K562 (cell line): ENCODE measurements around the gene RAB26.
"Not testable (repeated sequence)": the region's sequence is repeated elsewhere in the genome, so short reads cannot be mapped to it uniquely, and the experiment has no call there.

ENCODE experiments used
- ARHGAP35 ChIP-seq: fragments of 450-650 bp; IDR thresholded peaks from 2 replicates; pipeline ENCODE4 v1.6.1; 2018; ENCODE audit not compliant: partially characterized antibody
- BHLHE40 ChIP-seq: IDR thresholded peaks from 2 replicates; pipeline ENCODE4 v1.6.1; 2011; ENCODE audit warnings: low read length, improper control_type of control experiment
- NFRKB ChIP-seq: fragments of 450-650 bp; IDR thresholded peaks from 2 replicates; pipeline ENCODE4 v1.6.1; 2016; ENCODE audit warnings: low read depth
- POLR2A ChIP-seq: fragments of 450-650 bp; conservative IDR thresholded peaks from 2 replicates; pipeline ENCODE4 v1.6.1; 2016
- SRF ChIP-seq, 2 experiments: fragments of 250-450, 450-650 bp in 1 of 2; sonication (Bioruptor Pico) in 1 of 2; sonication (generic) in 1 of 2; formaldehyde crosslinking; IDR thresholded peaks; 2 replicates each; pipeline versions ENCODE4 v1.5.0 to v1.5.1; 2020 to 2022; ENCODE audit warnings: mild to moderate bottlenecking in 1 of 2, missing genetic modification reagents in 1 of 2
- TBP ChIP-seq: optimal IDR thresholded peaks from 2 replicates; pipeline ENCODE3; 2011; ENCODE audit warnings: low read depth, low read length, improper control_type of control experiment
- TF ChIP-seq, protein P1 (sequence below): fragments of 200-600 bp; sonication (generic); IDR thresholded peaks from one replicate; pipeline ENCODE4 v1.6.1; 2012; ENCODE audit warnings: mild to moderate bottlenecking, low read depth, low read length, inconsistent platforms
- TF ChIP-seq, protein P2 (sequence below), 3 experiments: IDR thresholded peaks in 2 of 3; conservative IDR thresholded peaks in 1 of 3; 2 replicates each; pipeline ENCODE4 v1.5.1; 2011 to 2012; ENCODE audit warnings: low read length in 3 of 3, mild to moderate bottlenecking in 3 of 3, control low read depth in 2 of 3, improper control_type of control experiment in 1 of 3, inconsistent platforms in 1 of 3, low read depth in 1 of 3, mixed read lengths in 1 of 3, moderate library complexity in 1 of 3; ENCODE audit not compliant: insufficient read depth in 2 of 3
- TF ChIP-seq, protein P3 (sequence below): fragments of 450-650 bp; IDR thresholded peaks from 2 replicates; pipeline ENCODE4 v1.6.1; 2017; ENCODE audit warnings: mild to moderate bottlenecking, moderate library complexity
- TF ChIP-seq, protein P4 (sequence below): fragments of 450-650 bp; IDR thresholded peaks from 2 replicates; pipeline ENCODE4 v1.6.1; 2016; ENCODE audit warnings: low read depth, mild to moderate bottlenecking, moderate library complexity

DNA sequence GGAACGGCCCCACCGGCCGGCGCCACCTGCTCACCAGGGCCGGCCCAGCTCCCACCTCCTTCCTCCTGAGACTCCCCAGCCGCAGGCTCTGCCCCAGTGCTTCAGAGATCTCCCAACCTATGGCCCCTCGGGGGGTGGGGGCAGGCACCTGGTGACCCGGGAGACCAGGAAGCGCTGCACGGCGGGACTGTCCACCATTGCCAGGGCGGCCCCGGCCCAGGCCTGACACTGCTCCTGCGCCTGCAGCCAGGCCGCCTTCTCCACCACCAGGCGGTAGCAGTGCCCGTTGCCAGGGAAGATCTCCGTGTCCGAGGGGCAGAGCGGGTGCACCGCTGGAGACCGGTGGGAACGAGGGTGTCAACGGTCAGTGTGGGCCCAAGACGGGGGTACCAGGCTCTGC lies 31.1 kb upstream of the RAB26 start:
- TF ChIP-seq, protein P1, sequence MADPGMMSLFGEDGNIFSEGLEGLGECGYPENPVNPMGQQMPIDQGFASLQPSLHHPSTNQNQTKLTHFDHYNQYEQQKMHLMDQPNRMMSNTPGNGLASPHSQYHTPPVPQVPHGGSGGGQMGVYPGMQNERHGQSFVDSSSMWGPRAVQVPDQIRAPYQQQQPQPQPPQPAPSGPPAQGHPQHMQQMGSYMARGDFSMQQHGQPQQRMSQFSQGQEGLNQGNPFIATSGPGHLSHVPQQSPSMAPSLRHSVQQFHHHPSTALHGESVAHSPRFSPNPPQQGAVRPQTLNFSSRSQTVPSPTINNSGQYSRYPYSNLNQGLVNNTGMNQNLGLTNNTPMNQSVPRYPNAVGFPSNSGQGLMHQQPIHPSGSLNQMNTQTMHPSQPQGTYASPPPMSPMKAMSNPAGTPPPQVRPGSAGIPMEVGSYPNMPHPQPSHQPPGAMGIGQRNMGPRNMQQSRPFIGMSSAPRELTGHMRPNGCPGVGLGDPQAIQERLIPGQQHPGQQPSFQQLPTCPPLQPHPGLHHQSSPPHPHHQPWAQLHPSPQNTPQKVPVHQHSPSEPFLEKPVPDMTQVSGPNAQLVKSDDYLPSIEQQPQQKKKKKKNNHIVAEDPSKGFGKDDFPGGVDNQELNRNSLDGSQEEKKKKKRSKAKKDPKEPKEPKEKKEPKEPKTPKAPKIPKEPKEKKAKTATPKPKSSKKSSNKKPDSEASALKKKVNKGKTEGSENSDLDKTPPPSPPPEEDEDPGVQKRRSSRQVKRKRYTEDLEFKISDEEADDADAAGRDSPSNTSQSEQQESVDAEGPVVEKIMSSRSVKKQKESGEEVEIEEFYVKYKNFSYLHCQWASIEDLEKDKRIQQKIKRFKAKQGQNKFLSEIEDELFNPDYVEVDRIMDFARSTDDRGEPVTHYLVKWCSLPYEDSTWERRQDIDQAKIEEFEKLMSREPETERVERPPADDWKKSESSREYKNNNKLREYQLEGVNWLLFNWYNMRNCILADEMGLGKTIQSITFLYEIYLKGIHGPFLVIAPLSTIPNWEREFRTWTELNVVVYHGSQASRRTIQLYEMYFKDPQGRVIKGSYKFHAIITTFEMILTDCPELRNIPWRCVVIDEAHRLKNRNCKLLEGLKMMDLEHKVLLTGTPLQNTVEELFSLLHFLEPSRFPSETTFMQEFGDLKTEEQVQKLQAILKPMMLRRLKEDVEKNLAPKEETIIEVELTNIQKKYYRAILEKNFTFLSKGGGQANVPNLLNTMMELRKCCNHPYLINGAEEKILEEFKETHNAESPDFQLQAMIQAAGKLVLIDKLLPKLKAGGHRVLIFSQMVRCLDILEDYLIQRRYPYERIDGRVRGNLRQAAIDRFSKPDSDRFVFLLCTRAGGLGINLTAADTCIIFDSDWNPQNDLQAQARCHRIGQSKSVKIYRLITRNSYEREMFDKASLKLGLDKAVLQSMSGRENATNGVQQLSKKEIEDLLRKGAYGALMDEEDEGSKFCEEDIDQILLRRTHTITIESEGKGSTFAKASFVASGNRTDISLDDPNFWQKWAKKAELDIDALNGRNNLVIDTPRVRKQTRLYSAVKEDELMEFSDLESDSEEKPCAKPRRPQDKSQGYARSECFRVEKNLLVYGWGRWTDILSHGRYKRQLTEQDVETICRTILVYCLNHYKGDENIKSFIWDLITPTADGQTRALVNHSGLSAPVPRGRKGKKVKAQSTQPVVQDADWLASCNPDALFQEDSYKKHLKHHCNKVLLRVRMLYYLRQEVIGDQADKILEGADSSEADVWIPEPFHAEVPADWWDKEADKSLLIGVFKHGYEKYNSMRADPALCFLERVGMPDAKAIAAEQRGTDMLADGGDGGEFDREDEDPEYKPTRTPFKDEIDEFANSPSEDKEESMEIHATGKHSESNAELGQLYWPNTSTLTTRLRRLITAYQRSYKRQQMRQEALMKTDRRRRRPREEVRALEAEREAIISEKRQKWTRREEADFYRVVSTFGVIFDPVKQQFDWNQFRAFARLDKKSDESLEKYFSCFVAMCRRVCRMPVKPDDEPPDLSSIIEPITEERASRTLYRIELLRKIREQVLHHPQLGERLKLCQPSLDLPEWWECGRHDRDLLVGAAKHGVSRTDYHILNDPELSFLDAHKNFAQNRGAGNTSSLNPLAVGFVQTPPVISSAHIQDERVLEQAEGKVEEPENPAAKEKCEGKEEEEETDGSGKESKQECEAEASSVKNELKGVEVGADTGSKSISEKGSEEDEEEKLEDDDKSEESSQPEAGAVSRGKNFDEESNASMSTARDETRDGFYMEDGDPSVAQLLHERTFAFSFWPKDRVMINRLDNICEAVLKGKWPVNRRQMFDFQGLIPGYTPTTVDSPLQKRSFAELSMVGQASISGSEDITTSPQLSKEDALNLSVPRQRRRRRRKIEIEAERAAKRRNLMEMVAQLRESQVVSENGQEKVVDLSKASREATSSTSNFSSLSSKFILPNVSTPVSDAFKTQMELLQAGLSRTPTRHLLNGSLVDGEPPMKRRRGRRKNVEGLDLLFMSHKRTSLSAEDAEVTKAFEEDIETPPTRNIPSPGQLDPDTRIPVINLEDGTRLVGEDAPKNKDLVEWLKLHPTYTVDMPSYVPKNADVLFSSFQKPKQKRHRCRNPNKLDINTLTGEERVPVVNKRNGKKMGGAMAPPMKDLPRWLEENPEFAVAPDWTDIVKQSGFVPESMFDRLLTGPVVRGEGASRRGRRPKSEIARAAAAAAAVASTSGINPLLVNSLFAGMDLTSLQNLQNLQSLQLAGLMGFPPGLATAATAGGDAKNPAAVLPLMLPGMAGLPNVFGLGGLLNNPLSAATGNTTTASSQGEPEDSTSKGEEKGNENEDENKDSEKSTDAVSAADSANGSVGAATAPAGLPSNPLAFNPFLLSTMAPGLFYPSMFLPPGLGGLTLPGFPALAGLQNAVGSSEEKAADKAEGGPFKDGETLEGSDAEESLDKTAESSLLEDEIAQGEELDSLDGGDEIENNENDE, result not testable (repeated sequence)
- not testable (repeated sequence) for TF ChIP-seq POLR2A; ARHGAP35; SRF (CRISPR knock-in tag; IDR thresholded peaks at IDR 0.05); TBP; BHLHE40; NFRKB
- TF ChIP-seq, protein P2, sequence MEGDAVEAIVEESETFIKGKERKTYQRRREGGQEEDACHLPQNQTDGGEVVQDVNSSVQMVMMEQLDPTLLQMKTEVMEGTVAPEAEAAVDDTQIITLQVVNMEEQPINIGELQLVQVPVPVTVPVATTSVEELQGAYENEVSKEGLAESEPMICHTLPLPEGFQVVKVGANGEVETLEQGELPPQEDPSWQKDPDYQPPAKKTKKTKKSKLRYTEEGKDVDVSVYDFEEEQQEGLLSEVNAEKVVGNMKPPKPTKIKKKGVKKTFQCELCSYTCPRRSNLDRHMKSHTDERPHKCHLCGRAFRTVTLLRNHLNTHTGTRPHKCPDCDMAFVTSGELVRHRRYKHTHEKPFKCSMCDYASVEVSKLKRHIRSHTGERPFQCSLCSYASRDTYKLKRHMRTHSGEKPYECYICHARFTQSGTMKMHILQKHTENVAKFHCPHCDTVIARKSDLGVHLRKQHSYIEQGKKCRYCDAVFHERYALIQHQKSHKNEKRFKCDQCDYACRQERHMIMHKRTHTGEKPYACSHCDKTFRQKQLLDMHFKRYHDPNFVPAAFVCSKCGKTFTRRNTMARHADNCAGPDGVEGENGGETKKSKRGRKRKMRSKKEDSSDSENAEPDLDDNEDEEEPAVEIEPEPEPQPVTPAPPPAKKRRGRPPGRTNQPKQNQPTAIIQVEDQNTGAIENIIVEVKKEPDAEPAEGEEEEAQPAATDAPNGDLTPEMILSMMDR (IDR thresholded peaks at IDR 0.05 in 2 of 3, conservative IDR thresholded peaks at IDR 0.05 in 1 of 3; ENCODE audit: insufficient read depth in 2 of 3, low read depth in 1 of 3, low read length in 3 of 3), result not testable (repeated sequence)
- TF ChIP-seq, protein P3, sequence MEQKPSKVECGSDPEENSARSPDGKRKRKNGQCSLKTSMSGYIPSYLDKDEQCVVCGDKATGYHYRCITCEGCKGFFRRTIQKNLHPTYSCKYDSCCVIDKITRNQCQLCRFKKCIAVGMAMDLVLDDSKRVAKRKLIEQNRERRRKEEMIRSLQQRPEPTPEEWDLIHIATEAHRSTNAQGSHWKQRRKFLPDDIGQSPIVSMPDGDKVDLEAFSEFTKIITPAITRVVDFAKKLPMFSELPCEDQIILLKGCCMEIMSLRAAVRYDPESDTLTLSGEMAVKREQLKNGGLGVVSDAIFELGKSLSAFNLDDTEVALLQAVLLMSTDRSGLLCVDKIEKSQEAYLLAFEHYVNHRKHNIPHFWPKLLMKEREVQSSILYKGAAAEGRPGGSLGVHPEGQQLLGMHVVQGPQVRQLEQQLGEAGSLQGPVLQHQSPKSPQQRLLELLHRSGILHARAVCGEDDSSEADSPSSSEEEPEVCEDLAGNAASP, result not testable (repeated sequence)
- TF ChIP-seq, protein P4, sequence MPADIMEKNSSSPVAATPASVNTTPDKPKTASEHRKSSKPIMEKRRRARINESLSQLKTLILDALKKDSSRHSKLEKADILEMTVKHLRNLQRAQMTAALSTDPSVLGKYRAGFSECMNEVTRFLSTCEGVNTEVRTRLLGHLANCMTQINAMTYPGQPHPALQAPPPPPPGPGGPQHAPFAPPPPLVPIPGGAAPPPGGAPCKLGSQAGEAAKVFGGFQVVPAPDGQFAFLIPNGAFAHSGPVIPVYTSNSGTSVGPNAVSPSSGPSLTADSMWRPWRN, result not testable (repeated sequence)
